Measurements from ENCODE around the gene COL4A6.

DNA sequence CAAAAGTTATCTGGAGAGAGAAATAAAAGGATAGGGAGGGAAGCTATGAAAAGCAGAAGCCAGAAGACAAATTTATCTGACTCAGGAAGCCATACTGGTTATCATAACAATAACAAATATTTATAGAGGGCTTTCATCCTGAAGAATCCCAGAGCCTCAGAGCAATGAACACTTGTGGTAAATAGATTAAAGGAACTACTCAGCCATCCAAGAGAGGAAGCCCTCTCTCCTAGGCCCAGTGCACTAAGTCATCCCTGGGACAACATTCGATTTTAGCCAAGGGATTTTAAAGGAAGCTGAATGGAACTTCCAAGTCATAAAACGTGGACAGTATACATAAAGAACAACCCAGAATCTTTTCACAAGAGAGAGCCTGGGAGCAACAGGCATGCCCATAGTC lies 76.9 kb downstream of the COL4A6 start:
- TF ChIP-seq, protein P1, sequence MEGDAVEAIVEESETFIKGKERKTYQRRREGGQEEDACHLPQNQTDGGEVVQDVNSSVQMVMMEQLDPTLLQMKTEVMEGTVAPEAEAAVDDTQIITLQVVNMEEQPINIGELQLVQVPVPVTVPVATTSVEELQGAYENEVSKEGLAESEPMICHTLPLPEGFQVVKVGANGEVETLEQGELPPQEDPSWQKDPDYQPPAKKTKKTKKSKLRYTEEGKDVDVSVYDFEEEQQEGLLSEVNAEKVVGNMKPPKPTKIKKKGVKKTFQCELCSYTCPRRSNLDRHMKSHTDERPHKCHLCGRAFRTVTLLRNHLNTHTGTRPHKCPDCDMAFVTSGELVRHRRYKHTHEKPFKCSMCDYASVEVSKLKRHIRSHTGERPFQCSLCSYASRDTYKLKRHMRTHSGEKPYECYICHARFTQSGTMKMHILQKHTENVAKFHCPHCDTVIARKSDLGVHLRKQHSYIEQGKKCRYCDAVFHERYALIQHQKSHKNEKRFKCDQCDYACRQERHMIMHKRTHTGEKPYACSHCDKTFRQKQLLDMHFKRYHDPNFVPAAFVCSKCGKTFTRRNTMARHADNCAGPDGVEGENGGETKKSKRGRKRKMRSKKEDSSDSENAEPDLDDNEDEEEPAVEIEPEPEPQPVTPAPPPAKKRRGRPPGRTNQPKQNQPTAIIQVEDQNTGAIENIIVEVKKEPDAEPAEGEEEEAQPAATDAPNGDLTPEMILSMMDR (IDR thresholded peaks at IDR 0.05; ENCODE audit: low read depth, low read length, missing input control): no peak
- TF ChIP-seq SP1 (IDR thresholded peaks at IDR 0.05): no peak
- no peak for TF ChIP-seq RAD21 (IDR thresholded peaks at IDR 0.05)
- no peak for TF ChIP-seq EGR1 (IDR thresholded peaks at IDR 0.05; ENCODE audit: low read depth in 2 of 2)
